Panc1 (cell line): ENCODE data around the gene GNB2. TPM values are rescaled to one million over a fixed set of nuclear protein-coding genes. Genes with fewer than 3 reads are reported as not detected.
A peak's percentile ranks its signal among the peaks of the same experiment; 100 is the strongest.

Experiments used
- ATAC-seq: fragments of 200-7000 bp; cut with Tn5 transposase; 2 replicates; pipeline ENCODE4 v1.9.1; 2020; ENCODE audit warnings: mild to moderate bottlenecking, moderate library complexity
- BruUV-seq: library from RNA; stranded (reverse); fragments of 400-500 nt; replicated peaks from 2 replicates; lab custom pipeline; 2021; lab: Mats Ljungman, UMichigan
- CTCF ChIA-PET: fragments of 300-600 bp; sonication (Branson Sonifier 250); formaldehyde crosslinking; loops from one replicate; lab custom pipeline; 2022; ENCODE audit warnings: antibody characterized with exemption; lab: Charles Lee
- POLR2A ChIA-PET: fragments of 300-600 bp; sonication (Branson Sonifier 250); formaldehyde crosslinking; loops from one replicate; lab custom pipeline; 2022; ENCODE audit warnings: antibody characterized with exemption; lab: Charles Lee
- DNase-seq: peaks from one replicate; pipeline ENCODE4 v3.0.0-alpha.2; 2010; ENCODE audit warnings: low read depth, low spot score
- H3K27ac ChIP-seq: 2 replicates; pipeline ENCODE4 v1.5.1; 2011; ENCODE audit warnings: mild to moderate bottlenecking, low read length, inconsistent platforms
- H3K27me3 ChIP-seq: fragments of 200-500 bp; sonication (Bioruptor generic); 2 replicates; pipeline ENCODE4 v1.6.0; 2014; ENCODE audit warnings: low read length, inconsistent platforms; ENCODE audit not compliant: control insufficient read depth, insufficient read depth
- H3K36me3 ChIP-seq: fragments of 200-500 bp; sonication (Bioruptor generic); 2 replicates; pipeline ENCODE4 v1.5.1; 2014; ENCODE audit warnings: inconsistent platforms, mild to moderate bottlenecking, low read length, moderate library complexity; ENCODE audit not compliant: control insufficient read depth, insufficient read depth
- H3K4me1 ChIP-seq: 2 replicates; pipeline ENCODE4 v1.5.1; 2011; ENCODE audit warnings: inconsistent platforms, mild to moderate bottlenecking, low read length, moderate library complexity; ENCODE audit not compliant: control insufficient read depth, insufficient read depth
- H3K4me3 ChIP-seq, 2 experiments: 2 replicates each; pipeline ENCODE4 v1.5.1; 2011 to 2012; ENCODE audit warnings: low read depth in 2 of 2, low read length in 2 of 2, mild to moderate bottlenecking in 2 of 2, inconsistent platforms in 1 of 2, moderate library complexity in 1 of 2
- H3K9me3 ChIP-seq: fragments of 200-500 bp; sonication (Bioruptor generic); 2 replicates; pipeline ENCODE4 v1.5.1; 2014; ENCODE audit warnings: low read depth, mild to moderate bottlenecking, inconsistent platforms, low read length, moderate library complexity; ENCODE audit not compliant: control insufficient read depth, insufficient read depth
- POLR2AphosphoS5 ChIP-seq: IDR thresholded peaks from 2 replicates; pipeline ENCODE4 v1.6.1; 2012; ENCODE audit warnings: mild to moderate bottlenecking, low read depth, low read length, moderate library complexity
- SIN3A ChIP-seq: IDR thresholded peaks from 2 replicates; pipeline ENCODE4 v1.6.1; 2012; ENCODE audit warnings: low read depth, mild to moderate bottlenecking, low read length, moderate library complexity, borderline replicate concordance; ENCODE audit not compliant: insufficient read depth
- TCF7L2 ChIP-seq: IDR thresholded peaks from 2 replicates; pipeline ENCODE4 v1.6.1; 2011; ENCODE audit warnings: mild to moderate bottlenecking, low read depth, low read length, inconsistent platforms
- in situ Hi-C: cut with HindIII; loops from 2 replicates; pipeline ENCODE4 v1.10.0; 2016; ENCODE audit warnings: low sequenced_read_pairs, low pct_unique_long_range_greater_than_20kb
- intact Hi-C: fragments of 100-400 bp; cut with micrococcal nuclease; formaldehyde crosslinking; loops from one replicate; pipeline ENCODE4 v1.10.0; 2022; ENCODE audit not compliant: unreplicated experiment
- total RNA-seq: library from RNA; stranded (reverse); gene quantifications from one replicate; pipeline ENCODE4 v1.2.1, GENCODE V29; 2021; ENCODE audit not compliant: unreplicated experiment
- TF ChIP-seq, protein P1 (sequence below): fragments of 450-650 bp; IDR thresholded peaks from 2 replicates; pipeline ENCODE4 v1.5.1; 2017; ENCODE audit warnings: mild to moderate bottlenecking
- TF ChIP-seq, protein P2 (sequence below), 2 experiments: IDR thresholded peaks; 2 replicates each; pipeline ENCODE4 v1.6.1; 2011 to 2012; ENCODE audit warnings: low read depth in 2 of 2, control low read depth in 1 of 2, low read length in 1 of 2, mild to moderate bottlenecking in 1 of 2, moderate library complexity in 1 of 2; ENCODE audit not compliant: insufficient read depth in 1 of 2

Gene GNB2
- total RNA-seq, 1 experiment from 2014 or later, result 289 TPM

DNA sequence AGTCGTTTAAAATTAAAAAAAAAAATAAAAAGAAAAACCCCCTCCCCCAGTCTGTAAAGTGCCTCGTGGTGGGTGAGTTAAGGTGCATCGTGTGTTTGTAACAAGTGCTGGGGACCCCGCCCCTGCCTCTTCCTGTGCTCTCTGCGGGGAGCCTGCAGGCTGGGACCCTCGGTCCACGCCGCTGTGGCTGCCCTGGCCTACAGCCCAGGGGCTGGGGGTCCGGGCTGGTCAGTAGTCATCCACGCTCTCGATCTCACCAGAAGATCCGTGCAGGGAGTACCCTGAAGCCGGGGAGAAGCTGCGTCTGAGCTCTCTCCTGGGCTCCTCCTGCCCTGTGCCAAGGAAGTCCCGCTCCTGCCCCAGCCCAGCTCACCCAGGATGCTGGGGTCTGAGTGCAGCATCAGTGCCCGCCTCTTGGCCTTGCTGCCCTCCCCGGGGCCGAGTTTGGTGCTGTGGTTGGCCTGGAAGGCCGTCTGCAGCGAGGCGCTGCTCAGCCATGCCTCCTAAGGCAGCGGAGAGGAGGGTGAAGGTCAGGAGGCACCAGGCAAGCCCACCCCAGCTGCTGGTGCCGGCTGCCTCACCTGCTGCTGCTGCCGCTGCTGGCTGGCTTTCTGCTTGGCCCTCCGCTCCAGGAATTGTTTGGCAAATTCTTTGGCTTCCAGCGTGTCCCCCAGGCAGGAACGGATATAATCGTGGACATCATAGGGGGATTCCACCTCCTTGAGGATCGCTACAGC is 8.1 kb downstream of the GNB2 start:
- CTCF ChIA-PET, result interaction anchor here (1.2 to 1.4 kb wide), 2 partner anchors 10 to 49 kb away, joined by 3 to 5 read pairs; no protein-coding TSS in a partner anchor
- Histone ChIP-seq H3K36me3 (no peaks in the 10 kb centered on the region; the same call in 1 of the 2 replicates), H3K4me3 (no peak overlapping the region), H3K4me1 (peaks cover 54% of the 10 kb centered on the region), H3K9me3 (no peaks in the 10 kb centered on the region), H3K27me3 (no peaks in the 10 kb centered on the region), H3K27ac (no peak overlapping the region; the same call in 1 of the 2 replicates)
- no peak for DNase-seq
- in situ Hi-C loops (no loop called here), intact Hi-C loops (loop anchor here (10.0 kb wide), 1 partner anchor 47 kb away; no protein-coding TSS in a partner anchor)
- no TSS peak for BruUV-seq
- POLR2A ChIA-PET, result no interaction called here
- ATAC-seq, result no peak
- no peak for TF ChIP-seq TCF7L2
- TF ChIP-seq, protein P1, sequence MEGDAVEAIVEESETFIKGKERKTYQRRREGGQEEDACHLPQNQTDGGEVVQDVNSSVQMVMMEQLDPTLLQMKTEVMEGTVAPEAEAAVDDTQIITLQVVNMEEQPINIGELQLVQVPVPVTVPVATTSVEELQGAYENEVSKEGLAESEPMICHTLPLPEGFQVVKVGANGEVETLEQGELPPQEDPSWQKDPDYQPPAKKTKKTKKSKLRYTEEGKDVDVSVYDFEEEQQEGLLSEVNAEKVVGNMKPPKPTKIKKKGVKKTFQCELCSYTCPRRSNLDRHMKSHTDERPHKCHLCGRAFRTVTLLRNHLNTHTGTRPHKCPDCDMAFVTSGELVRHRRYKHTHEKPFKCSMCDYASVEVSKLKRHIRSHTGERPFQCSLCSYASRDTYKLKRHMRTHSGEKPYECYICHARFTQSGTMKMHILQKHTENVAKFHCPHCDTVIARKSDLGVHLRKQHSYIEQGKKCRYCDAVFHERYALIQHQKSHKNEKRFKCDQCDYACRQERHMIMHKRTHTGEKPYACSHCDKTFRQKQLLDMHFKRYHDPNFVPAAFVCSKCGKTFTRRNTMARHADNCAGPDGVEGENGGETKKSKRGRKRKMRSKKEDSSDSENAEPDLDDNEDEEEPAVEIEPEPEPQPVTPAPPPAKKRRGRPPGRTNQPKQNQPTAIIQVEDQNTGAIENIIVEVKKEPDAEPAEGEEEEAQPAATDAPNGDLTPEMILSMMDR, result no peak
- TF ChIP-seq, protein P2, sequence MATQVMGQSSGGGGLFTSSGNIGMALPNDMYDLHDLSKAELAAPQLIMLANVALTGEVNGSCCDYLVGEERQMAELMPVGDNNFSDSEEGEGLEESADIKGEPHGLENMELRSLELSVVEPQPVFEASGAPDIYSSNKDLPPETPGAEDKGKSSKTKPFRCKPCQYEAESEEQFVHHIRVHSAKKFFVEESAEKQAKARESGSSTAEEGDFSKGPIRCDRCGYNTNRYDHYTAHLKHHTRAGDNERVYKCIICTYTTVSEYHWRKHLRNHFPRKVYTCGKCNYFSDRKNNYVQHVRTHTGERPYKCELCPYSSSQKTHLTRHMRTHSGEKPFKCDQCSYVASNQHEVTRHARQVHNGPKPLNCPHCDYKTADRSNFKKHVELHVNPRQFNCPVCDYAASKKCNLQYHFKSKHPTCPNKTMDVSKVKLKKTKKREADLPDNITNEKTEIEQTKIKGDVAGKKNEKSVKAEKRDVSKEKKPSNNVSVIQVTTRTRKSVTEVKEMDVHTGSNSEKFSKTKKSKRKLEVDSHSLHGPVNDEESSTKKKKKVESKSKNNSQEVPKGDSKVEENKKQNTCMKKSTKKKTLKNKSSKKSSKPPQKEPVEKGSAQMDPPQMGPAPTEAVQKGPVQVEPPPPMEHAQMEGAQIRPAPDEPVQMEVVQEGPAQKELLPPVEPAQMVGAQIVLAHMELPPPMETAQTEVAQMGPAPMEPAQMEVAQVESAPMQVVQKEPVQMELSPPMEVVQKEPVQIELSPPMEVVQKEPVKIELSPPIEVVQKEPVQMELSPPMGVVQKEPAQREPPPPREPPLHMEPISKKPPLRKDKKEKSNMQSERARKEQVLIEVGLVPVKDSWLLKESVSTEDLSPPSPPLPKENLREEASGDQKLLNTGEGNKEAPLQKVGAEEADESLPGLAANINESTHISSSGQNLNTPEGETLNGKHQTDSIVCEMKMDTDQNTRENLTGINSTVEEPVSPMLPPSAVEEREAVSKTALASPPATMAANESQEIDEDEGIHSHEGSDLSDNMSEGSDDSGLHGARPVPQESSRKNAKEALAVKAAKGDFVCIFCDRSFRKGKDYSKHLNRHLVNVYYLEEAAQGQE (IDR thresholded peaks at IDR 0.05; ENCODE audit: insufficient read depth in 1 of 2, low read depth in 2 of 2, low read length in 1 of 2), result no peak
- no peak for TF ChIP-seq POLR2AphosphoS5
- no peak for TF ChIP-seq SIN3A

DNA sequence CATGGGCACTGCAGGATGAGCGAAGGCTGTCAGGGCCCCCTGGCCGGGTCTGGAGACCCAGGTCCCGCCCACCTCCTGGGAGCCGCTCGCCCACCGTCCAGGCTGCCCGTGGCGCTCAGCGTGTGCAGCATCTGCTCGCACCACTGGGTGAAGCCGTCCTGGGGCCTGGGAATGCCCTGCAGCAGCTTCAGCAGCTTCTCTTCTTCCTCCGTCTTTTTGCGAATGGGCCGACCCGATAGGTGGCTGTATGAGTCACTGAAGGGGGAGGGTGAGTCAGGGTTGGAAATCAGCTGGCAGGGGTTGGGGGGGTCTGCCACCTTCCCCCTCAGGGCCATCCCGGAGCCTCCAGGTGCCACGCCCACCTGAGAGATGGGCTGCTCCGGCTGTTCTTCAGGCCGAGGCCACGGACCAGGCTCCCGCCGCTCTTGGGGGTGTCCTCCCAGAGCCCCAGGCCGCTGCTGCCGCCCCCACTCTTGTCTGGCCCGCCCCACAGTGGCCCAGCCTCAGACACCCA is 8.7 kb downstream of the GNB2 start:
- TF ChIP-seq SIN3A (no peak), TCF7L2 (no peak), POLR2AphosphoS5 (no peak)
- TF ChIP-seq, protein P1, result no peak
- TF ChIP-seq, protein P2 (IDR thresholded peaks at IDR 0.05; ENCODE audit: insufficient read depth in 1 of 2, low read depth in 2 of 2, low read length in 1 of 2), result no peak
- peak; percentile 13; the same call in 1 of the 2 replicates for ATAC-seq
- POLR2A ChIA-PET, result no interaction called here
- H3K9me3 ChIP-seq, result no peaks in the 10 kb centered on the region
- peaks cover 51% of the 10 kb centered on the region for H3K4me1 ChIP-seq
- no peaks in the 10 kb centered on the region; the same call in 1 of the 2 replicates for H3K36me3 ChIP-seq
- no TSS peak for BruUV-seq
- intact Hi-C loops (loop anchor here (10.0 kb wide), 1 partner anchor 47 kb away; no protein-coding TSS in a partner anchor), in situ Hi-C loops (no loop called here)
- no peaks in the 10 kb centered on the region for H3K27me3 ChIP-seq
- H3K27ac ChIP-seq, result no peak overlapping the region
- CTCF ChIA-PET, result interaction anchor here (0.6 to 1.2 kb wide), 2 partner anchors 10 to 213 kb away, joined by 5 to 6 read pairs; no protein-coding TSS in a partner anchor
- no peak overlapping the region for H3K4me3 ChIP-seq
- DNase-seq, result no peak
